ENCODE measurements around the gene OR3A2.

DNA sequence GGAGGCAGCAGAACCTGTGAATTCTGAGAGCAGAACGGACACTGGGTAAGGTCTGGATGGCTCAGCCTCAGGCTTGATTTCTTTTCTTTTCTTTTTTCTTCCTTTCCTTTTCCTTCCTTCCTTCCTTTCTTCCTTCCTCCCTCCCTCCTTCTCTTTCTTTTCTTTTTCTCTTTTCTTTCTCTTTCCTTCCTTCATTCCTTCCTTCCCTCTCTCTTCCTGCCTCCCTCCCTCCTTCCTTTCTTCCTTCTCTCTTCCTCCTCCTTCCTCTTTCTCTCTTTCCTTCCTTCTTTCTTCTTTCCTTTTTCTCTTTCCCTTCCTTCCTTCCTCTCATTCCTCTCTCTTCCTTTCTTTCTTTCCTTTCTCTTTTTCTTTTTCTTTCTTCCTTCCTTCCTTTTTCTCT, 125.9 kb downstream of the OR3A2 start:
- TF ChIP-seq, protein P1, sequence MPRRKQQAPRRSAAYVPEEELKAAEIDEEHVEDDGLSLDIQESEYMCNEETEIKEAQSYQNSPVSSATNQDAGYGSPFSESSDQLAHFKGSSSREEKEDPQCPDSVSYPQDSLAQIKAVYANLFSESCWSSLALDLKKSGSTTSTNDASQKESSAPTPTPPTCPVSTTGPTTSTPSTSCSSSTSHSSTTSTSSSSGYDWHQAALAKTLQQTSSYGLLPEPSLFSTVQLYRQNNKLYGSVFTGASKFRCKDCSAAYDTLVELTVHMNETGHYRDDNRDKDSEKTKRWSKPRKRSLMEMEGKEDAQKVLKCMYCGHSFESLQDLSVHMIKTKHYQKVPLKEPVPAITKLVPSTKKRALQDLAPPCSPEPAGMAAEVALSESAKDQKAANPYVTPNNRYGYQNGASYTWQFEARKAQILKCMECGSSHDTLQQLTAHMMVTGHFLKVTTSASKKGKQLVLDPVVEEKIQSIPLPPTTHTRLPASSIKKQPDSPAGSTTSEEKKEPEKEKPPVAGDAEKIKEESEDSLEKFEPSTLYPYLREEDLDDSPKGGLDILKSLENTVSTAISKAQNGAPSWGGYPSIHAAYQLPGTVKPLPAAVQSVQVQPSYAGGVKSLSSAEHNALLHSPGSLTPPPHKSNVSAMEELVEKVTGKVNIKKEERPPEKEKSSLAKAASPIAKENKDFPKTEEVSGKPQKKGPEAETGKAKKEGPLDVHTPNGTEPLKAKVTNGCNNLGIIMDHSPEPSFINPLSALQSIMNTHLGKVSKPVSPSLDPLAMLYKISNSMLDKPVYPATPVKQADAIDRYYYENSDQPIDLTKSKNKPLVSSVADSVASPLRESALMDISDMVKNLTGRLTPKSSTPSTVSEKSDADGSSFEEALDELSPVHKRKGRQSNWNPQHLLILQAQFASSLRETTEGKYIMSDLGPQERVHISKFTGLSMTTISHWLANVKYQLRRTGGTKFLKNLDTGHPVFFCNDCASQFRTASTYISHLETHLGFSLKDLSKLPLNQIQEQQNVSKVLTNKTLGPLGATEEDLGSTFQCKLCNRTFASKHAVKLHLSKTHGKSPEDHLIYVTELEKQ (tag by site-specific recombination; IDR thresholded peaks at IDR 0.05; ENCODE audit: borderline replicate concordance) = no peak
- TF ChIP-seq, protein P2, sequence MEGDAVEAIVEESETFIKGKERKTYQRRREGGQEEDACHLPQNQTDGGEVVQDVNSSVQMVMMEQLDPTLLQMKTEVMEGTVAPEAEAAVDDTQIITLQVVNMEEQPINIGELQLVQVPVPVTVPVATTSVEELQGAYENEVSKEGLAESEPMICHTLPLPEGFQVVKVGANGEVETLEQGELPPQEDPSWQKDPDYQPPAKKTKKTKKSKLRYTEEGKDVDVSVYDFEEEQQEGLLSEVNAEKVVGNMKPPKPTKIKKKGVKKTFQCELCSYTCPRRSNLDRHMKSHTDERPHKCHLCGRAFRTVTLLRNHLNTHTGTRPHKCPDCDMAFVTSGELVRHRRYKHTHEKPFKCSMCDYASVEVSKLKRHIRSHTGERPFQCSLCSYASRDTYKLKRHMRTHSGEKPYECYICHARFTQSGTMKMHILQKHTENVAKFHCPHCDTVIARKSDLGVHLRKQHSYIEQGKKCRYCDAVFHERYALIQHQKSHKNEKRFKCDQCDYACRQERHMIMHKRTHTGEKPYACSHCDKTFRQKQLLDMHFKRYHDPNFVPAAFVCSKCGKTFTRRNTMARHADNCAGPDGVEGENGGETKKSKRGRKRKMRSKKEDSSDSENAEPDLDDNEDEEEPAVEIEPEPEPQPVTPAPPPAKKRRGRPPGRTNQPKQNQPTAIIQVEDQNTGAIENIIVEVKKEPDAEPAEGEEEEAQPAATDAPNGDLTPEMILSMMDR (tag by site-specific recombination; IDR thresholded peaks at IDR 0.05) = no peak
- TF ChIP-seq ZNF23 (tag by site-specific recombination; IDR thresholded peaks at IDR 0.05; ENCODE audit: borderline replicate concordance) (no peak), YY2 (tag by site-specific recombination; IDR thresholded peaks at IDR 0.05) (no peak), ZNF2 (tag by site-specific recombination; IDR thresholded peaks at IDR 0.05) (no peak), ZNF530 (tag by site-specific recombination; IDR thresholded peaks at IDR 0.05; ENCODE audit: low read depth) (no peak), ZNF10 (tag by site-specific recombination; IDR thresholded peaks at IDR 0.05) (no peak), ZNF747 (tag by site-specific recombination; IDR thresholded peaks at IDR 0.05) (no peak)
- TF ChIP-seq, protein P3, sequence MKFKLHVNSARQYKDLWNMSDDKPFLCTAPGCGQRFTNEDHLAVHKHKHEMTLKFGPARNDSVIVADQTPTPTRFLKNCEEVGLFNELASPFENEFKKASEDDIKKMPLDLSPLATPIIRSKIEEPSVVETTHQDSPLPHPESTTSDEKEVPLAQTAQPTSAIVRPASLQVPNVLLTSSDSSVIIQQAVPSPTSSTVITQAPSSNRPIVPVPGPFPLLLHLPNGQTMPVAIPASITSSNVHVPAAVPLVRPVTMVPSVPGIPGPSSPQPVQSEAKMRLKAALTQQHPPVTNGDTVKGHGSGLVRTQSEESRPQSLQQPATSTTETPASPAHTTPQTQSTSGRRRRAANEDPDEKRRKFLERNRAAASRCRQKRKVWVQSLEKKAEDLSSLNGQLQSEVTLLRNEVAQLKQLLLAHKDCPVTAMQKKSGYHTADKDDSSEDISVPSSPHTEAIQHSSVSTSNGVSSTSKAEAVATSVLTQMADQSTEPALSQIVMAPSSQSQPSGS (tag by site-specific recombination; IDR thresholded peaks at IDR 0.05; ENCODE audit: low read depth) = no peak
- TF ChIP-seq, protein P4, sequence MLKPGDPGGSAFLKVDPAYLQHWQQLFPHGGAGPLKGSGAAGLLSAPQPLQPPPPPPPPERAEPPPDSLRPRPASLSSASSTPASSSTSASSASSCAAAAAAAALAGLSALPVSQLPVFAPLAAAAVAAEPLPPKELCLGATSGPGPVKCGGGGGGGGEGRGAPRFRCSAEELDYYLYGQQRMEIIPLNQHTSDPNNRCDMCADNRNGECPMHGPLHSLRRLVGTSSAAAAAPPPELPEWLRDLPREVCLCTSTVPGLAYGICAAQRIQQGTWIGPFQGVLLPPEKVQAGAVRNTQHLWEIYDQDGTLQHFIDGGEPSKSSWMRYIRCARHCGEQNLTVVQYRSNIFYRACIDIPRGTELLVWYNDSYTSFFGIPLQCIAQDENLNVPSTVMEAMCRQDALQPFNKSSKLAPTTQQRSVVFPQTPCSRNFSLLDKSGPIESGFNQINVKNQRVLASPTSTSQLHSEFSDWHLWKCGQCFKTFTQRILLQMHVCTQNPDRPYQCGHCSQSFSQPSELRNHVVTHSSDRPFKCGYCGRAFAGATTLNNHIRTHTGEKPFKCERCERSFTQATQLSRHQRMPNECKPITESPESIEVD (tag by site-specific recombination; IDR thresholded peaks at IDR 0.05) = no peak
- TF ChIP-seq, protein P5, sequence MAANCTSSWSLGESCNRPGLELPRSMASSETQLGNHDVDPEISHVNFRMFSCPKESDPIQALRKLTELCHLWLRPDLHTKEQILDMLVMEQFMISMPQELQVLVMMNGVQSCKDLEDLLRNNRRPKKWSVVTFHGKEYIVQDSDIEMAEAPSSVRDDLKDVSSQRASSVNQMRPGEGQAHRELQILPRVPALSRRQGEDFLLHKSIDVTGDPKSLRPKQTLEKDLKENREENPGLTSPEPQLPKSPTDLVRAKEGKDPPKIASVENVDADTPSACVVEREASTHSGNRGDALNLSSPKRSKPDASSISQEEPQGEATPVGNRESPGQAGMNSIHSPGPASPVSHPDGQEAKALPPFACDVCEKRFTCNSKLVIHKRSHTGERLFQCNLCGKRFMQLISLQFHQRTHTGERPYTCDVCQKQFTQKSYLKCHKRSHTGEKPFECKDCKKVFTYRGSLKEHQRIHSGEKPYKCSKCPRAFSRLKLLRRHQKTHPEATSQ (tag by site-specific recombination; IDR thresholded peaks at IDR 0.05) = no peak

Data from HEK293 (cell line).